Activated T-helper 9 cell treated with anti-CD3 and anti-CD28 coated beads, Interleukin-2, amount 50 U/mL, for 16 hours (primary cell): ENCODE data around the gene NEDD4L.
A peak's percentile ranks its signal among the peaks of the same experiment; 100 is the strongest.
"Not testable (repeated sequence)": the region's sequence is repeated elsewhere in the genome, so short reads cannot be mapped to it uniquely, and the experiment has no call there.

Experiments
- DNase-seq: peaks from one replicate; pipeline ENCODE4 v3.0.0-alpha.2; 2020; ENCODE audit warnings: low read depth

The NEDD4L gene

GRCh38 chr18:58043491-58044369 is at the start of gene NEDD4L:
NEDD4L (plus strand) TSS chr18:58044226; CDS start chr18:58044661, 435 bp downstream.
- peak; percentile 64 for DNase-seq

DNA sequence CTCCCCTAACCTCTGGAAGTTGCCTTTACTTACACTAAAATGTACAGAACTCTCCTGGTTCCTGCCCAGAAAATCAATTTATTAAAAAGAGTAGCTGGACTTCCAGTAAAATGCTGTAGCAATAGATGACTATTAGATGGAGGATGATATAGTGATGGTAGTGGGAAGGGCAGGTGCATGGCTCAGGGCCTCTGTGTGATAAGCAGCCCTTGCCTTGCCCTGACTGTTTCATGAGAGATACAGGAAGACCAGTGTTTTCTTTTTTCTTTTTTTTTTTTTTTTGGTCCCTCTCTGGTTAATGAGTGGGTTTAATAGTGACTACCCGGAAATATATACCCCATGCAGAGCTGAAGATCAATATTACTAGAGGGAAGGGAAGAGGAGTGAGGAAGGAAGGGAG is 48.7 kb upstream of the NEDD4L start:
- DNase-seq = no peak

DNA sequence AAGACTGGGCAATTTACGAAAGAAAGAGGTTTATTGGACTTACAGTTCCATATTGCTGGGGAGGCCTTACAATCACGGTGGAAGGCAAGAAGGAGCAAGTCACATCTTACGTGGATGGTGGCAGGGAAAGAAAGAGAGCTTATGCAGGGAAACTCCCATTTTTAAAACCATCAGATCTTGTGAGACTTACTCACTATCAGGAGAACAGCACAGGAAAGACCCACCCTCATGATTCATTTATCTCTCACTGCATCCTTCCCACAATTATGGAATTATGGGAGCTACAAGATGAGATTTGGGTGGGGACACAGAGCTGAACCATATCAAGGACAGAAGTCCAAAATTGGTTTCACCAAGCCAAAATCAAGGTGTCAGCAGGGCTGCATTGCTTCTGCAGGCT is 47.1 kb upstream of the NEDD4L start:
- not testable (repeated sequence) for DNase-seq

GRCh38 chr18:57997820-57998219 is 46.2 kb upstream of the NEDD4L start:
- DNase-seq = no peak

DNA sequence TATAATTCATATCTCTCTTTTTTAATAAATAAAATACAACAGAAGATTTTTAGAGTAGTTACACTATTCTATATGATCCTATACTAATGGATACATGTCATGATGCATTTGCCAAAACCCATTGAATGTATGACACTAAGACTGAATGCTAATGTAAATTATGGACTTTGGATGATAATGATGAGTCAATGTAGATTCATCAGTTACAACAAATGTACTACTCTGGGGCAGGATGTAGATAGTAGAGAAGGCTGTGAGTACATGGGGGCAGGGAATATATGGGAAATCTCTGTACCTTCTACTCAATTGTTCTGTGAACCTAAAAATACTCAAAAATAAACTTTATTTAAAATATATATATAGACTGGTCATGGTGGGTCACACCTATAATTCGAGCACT is 45.6 kb upstream of the NEDD4L start:
- DNase-seq = no peak

- no peak for DNase-seq
These were observed 39.7 kb upstream of the NEDD4L start for GRCh38 chr18:58004317-58004716.

DNA sequence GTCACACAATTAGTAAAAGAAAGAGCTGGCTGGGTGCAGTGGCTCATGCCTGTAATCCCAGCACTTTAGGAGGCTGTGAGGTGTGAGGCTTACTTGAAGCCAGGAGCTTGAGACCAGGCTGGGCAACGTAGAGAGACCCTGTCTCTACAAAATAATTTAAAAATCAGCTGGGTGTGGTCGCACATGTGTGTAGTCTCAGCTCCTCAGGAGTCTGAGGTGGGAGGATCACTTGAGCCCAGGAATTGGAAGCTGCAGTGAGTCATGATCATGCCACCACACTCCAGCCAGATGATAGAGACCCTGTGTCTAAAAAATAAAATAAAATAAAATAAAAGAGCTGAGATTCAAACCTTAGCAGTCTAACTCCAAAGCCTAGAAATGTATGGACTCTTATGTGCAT is 39.0 kb upstream of the NEDD4L start:
- no peak for DNase-seq

DNA sequence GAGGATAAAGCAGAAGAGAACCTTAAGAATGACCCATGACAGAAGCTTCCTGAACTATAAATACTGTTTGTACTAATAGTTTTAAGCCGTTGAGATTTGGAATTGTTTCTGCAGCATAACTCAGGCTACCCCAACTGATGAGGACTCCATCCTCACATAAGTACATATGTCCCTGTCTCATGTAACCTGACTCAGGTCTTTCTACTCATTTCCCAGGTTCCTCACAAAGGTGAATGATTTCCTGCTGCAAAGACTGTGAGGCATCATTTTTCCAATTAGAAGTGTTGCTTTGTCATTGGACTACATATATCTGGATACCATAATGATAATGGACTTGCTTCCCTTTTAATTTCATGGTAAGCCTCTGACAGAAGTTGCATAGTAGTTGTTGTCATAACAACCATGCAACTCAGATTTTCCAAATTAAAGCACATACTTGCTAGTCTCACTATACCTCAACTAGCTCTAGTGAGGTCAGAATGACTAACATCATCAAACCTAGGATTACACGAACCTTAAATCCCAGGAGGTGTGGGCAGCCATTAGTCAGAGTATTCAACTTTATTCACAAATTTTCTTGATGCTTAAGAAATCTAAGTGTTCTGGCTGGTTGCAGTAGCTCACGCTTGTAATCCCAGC is 38.0 kb upstream of the NEDD4L start:
- no peak for DNase-seq

DNA sequence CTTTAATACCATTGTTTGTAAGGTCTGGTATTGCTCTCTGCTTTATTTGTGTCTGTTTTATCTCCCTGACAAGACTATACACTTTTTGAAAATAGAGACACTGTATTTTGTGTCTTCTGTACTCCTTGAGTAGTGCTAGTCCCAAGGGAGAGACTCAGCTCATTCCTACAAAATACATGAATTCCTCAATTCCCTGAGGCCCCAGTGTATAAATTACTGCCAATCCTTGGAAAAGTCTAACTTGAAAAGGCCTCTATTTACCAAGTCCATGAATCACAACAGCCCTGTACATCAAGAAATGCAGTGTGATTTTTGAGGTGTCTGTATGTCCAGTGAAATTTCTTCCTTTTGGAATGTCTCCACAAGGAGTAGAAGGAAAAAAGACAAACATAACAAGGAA is 34.9 kb upstream of the NEDD4L start:
- DNase-seq = no peak

DNA sequence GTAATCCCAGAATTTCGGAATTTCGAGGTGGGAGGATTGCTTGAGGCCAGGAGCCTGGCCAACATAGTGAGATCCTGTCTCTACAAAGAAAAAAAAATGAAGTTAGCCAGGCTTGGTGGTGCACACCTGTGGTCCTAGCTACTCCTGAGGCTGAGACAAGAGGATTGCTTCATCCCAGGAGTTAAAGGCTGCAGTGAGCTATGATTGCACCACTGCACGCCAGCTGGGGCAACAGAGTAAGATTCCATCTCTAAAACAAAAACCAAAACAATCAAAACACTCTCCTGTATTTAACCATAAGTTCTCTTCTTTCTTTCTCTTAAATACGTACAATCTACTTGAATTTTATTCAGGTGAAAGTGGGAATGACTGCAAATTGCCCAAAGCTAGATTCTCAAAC is 33.8 kb upstream of the NEDD4L start:
- no peak for DNase-seq

- no peak for DNase-seq
These were observed 31.7 kb upstream of the NEDD4L start for GRCh38 chr18:58012356-58012755.

DNA sequence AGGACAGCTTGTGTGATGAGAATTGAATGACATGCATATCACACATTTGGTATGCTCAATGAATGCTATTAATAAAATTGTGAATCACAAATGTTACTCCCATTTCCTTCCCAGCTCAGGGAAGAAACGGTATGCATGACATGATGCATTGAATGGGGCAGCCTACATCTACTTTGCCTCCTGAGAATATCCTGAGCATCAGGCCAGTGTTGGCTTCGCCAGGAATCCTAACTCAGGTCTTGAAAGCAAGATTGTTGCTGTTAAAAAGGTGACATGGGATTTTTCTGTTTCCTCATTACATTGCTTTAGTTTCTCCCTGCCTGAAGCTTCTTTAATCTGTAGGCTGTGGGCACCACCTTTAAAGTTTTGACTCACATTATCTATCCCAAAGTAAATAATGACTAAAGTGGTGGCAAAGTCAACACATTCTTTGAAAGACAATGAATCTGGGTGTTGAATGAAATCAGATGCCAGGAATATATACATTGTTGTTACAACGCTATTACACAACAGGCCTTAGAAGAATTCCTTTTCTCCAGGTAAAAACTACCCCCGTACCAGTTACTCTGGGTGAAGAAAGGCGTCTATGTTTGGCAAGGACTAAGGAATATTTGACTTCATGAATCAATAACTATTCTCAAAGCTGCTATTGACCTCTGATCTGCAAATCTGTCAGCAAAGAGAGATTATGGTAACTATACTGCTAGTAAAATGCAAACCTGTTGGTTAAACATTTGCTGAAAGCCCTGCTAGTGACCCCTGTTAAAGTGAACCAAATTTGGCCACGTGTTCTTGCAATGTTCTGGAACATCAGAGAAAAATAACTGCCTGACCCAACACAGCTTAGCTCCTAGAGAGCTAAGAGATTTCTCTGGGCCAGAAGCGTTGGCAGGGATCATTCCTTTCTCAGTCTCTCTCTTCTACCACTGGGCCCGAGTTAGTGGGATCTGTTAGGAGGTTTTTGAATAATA is 30.5 kb upstream of the NEDD4L start:
- no peak for DNase-seq

DNA sequence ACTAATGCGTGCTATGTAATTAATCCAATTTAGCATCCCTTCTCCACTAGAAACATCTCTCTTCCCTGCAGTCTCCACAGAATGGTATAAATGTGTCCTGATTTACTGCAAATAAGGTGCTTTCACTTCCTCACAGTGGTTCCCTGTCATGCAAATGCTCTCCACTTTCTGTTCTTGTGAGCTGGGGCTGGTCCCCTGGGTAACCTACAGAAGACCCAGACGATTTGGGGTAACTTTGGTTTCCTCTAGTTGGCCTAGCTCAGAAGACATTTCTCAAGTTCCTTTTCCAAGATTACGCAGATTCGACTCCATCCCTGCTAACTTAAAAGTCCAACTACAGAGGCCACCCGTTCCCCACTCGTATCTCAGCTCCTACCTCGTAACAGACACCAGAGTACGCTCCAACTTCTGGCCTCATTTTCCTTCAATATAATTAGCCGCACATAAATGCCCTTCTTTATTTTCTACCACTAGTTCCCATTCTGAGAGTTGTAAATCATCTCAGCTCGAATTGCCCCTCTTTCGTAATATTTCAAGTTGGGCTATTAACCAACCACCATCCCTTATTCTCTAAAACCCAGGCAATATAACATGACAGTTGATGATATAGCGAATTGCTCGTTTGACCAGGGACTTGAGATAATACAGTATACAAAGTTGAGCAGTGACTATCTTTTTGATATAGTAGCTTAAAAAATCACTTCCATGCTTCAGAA is 28.8 kb upstream of the NEDD4L start:
- DNase-seq = no peak

DNA sequence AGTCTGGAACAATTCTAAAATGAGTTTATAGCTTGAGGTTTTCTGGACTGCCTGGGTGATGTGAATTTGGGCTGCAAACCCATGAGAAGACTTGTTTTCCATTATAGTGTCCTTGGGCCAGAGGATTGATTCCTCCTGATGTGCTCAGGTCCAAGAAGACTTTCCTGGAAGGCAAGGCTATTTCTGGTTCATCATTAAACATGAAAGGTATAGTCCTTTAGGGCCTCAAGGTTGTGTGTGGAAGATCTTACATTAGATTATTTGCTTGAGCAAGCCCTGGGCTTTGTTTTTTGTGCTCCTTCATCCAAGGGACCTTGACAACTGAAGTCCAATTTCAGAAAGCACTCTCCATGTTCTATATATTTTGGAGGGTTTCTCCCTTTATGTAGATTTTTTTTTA is 26.8 kb upstream of the NEDD4L start:
- no peak for DNase-seq

DNA sequence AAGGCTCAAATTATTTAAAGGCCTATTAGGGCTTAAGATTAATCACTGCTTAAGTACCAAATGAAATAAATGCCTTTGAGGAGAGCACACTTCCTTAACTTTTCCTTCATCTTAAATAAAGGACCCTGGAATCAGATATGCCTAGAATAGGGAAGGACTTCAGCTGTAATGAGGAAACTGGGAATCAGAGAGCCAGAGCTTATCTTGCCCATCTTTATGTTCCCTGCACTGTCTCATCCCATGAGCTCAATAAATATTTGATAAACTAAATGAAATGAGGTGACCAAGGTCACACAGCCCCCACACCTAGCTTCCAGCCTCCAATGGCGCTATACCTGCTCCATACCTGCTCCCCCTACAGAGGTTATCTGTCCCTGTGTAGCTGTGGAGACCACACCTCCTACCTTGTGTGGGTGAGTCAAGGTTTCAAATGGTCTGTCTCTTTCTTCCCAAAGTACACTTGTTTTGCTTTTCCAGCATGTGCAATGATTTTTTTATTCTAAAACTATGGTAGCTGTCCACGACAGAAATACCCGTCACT is 23.4 kb upstream of the NEDD4L start:
- DNase-seq = no peak

- no peak for DNase-seq
These were observed 22.5 kb upstream of the NEDD4L start for GRCh38 chr18:58021504-58021903.

DNA sequence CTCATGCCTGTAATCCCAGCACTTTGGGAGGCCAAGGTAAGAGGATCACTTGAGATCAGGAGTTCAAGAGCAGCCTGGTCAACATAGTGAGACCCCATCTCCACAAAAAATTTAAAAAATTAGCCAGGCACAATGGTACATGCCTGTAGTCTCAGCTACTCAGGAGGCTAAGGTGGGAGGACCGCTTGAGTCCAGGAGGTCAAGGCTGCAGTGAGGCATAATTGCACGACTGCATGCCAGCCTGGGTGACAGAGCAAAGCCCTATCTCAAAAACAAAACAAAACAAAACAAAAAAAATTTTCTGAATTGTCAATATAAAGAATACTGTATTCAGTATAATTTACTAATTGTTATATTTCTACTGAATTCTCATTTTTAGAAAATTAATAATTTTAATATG is 20.9 kb upstream of the NEDD4L start:
- DNase-seq = no peak

- DNase-seq = no peak
These were observed 19.9 kb upstream of the NEDD4L start for GRCh38 chr18:58024139-58024538.

DNA sequence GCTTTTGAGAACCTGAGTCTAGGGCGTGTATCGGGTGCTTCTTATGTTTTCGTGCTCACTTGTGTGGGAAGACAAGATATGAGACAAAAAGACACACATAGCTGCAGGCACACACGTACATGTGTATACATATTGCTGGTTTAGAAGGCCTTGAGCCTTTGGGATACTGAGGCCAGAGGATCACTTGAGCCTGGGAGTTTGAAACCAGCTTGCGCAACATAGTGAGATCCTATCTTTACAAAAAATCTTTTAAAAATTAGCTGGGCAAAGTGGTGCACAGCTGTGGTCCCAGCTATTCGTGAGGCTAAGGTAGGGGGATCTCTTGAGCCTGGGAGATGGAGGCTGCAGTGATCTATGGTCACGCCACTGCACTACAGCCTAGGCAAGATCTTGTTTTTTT is 18.8 kb upstream of the NEDD4L start:
- DNase-seq = no peak

- no peak for DNase-seq
These were observed 18.3 kb upstream of the NEDD4L start for GRCh38 chr18:58025733-58026132.

DNA sequence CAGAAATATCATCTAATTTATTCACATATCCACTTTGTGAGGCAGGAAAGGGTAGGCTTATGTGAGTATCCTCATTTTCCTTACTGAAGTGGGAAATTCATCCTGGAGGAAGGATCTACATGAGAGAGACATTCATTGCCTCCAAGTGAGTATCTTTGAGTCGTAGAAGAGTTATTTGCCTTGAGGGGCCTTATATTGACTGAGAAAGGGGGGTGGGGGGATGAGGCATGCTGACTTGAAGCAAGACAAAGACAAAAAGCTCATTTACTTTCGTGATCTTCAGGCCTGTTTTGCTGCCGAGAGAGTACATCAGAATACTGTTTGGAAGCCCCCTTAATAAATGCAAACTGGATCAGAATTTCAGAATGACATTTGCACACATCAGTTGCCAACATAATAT is 17.6 kb upstream of the NEDD4L start:
- no peak for DNase-seq

- DNase-seq = no peak
These were observed 17.2 kb upstream of the NEDD4L start for GRCh38 chr18:58026857-58027256.
